Measurements from ENCODE around the gene PCNX4. TPM values are rescaled to one million over a fixed set of nuclear protein-coding genes. Genes with fewer than 3 reads are reported as not detected.

Gene PCNX4
- total and polyA plus RNA-seq, 2 experiments from 2014 or later: 22.9 to 77.5 TPM

DNA sequence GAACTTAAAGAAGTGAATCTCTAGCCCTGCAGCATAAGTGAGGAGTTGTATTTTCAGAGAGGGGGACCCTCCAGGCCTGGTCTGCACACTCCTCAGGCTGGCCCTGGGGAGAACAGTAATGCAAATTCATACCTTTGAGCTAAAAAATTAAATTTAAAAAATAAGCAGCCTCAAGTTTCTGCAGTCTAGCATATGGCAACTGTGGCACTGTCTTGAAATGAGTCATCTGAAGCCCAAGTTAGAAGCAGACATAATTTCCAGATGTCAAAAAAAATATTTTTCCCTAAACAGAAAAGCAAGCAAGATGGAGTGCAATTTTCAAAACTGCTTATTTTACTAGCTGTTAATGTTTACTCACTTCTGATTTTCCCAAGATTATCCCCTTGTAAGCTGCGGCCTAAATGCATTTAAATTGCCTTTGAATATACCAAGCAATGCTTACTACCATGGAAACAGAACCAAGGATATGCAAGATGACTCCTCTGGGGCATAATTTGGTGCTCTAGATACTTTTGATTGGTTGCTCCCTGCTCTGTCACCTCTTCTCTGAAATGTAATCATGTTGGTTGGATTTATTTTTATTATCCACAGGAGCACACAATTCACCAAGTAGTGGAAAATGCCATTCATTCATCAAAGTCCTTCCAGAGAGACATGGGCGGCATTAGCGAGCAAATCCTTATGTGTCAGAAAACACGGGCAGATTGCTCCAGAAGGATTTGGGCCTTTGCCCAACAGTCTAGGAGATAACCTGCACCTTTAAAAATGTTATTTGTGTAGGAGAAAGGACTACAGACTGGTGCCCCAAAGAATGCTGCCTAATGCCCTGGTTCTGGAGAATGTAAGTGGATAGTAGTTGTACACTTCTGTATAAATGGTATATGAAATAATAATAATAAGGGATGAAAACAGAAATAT, 98.5 kb downstream of the PCNX4 start (continued):
- TF ChIP-seq, protein P1, sequence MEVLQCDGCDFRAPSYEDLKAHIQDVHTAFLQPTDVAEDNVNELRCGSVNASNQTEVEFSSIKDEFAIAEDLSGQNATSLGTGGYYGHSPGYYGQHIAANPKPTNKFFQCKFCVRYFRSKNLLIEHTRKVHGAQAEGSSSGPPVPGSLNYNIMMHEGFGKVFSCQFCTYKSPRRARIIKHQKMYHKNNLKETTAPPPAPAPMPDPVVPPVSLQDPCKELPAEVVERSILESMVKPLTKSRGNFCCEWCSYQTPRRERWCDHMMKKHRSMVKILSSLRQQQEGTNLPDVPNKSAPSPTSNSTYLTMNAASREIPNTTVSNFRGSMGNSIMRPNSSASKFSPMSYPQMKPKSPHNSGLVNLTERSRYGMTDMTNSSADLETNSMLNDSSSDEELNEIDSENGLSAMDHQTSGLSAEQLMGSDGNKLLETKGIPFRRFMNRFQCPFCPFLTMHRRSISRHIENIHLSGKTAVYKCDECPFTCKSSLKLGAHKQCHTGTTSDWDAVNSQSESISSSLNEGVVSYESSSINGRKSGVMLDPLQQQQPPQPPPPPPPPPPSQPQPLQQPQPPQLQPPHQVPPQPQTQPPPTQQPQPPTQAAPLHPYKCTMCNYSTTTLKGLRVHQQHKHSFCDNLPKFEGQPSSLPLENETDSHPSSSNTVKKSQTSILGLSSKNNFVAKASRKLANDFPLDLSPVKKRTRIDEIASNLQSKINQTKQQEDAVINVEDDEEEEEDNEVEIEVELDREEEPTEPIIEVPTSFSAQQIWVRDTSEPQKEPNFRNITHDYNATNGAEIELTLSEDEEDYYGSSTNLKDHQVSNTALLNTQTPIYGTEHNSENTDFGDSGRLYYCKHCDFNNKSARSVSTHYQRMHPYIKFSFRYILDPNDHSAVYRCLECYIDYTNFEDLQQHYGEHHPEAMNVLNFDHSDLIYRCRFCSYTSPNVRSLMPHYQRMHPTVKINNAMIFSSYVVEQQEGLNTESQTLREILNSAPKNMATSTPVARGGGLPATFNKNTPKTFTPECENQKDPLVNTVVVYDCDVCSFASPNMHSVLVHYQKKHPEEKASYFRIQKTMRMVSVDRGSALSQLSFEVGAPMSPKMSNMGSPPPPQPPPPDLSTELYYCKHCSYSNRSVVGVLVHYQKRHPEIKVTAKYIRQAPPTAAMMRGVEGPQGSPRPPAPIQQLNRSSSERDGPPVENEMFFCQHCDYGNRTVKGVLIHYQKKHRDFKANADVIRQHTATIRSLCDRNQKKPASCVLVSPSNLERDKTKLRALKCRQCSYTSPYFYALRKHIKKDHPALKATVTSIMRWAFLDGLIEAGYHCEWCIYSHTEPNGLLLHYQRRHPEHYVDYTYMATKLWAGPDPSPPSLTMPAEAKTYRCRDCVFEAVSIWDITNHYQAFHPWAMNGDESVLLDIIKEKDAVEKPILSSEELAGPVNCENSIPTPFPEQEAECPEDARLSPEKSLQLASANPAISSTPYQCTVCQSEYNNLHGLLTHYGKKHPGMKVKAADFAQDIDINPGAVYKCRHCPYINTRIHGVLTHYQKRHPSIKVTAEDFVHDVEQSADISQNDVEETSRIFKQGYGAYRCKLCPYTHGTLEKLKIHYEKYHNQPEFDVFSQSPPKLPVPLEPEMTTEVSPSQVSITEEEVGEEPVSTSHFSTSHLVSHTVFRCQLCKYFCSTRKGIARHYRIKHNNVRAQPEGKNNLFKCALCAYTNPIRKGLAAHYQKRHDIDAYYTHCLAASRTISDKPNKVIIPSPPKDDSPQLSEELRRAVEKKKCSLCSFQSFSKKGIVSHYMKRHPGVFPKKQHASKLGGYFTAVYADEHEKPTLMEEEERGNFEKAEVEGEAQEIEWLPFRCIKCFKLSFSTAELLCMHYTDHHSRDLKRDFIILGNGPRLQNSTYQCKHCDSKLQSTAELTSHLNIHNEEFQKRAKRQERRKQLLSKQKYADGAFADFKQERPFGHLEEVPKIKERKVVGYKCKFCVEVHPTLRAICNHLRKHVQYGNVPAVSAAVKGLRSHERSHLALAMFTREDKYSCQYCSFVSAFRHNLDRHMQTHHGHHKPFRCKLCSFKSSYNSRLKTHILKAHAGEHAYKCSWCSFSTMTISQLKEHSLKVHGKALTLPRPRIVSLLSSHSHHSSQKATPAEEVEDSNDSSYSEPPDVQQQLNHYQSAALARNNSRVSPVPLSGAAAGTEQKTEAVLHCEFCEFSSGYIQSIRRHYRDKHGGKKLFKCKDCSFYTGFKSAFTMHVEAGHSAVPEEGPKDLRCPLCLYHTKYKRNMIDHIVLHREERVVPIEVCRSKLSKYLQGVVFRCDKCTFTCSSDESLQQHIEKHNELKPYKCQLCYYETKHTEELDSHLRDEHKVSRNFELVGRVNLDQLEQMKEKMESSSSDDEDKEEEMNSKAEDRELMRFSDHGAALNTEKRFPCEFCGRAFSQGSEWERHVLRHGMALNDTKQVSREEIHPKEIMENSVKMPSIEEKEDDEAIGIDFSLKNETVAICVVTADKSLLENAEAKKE (CRISPR knock-in tag; IDR thresholded peaks at IDR 0.05): no peak
- TF ChIP-seq, protein P2, sequence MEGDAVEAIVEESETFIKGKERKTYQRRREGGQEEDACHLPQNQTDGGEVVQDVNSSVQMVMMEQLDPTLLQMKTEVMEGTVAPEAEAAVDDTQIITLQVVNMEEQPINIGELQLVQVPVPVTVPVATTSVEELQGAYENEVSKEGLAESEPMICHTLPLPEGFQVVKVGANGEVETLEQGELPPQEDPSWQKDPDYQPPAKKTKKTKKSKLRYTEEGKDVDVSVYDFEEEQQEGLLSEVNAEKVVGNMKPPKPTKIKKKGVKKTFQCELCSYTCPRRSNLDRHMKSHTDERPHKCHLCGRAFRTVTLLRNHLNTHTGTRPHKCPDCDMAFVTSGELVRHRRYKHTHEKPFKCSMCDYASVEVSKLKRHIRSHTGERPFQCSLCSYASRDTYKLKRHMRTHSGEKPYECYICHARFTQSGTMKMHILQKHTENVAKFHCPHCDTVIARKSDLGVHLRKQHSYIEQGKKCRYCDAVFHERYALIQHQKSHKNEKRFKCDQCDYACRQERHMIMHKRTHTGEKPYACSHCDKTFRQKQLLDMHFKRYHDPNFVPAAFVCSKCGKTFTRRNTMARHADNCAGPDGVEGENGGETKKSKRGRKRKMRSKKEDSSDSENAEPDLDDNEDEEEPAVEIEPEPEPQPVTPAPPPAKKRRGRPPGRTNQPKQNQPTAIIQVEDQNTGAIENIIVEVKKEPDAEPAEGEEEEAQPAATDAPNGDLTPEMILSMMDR (conservative IDR thresholded peaks at IDR 0.05; ENCODE audit: low read depth in 2 of 2): no peak
- TF ChIP-seq POLR2AphosphoS5 (IDR thresholded peaks at IDR 0.05; ENCODE audit: low read depth) (no peak), EZH2 (IDR thresholded peaks at IDR 0.05; ENCODE audit: low read depth, unreplicated experiment) (no peak), ETS1 (IDR thresholded peaks at IDR 0.05) (no peak), ZNF331 (CRISPR knock-in tag; IDR thresholded peaks at IDR 0.05; ENCODE audit: low read depth) (no peak), ZNF114 (CRISPR knock-in tag; IDR thresholded peaks at IDR 0.05) (no peak), EZH2phosphoT487 (IDR thresholded peaks at IDR 0.05; ENCODE audit: unreplicated experiment) (no peak), NANOG (IDR thresholded peaks at IDR 0.05; ENCODE audit: borderline replicate concordance) (no peak)
